H1 (cell line): ENCODE measurements around the gene WDR91.

Experiments used
- CTCF ChIP-seq, 3 experiments: IDR thresholded peaks; 1 replicate in 2 of 3; 2 replicates in 1 of 3; pipeline versions ENCODE4 v1.5.1 to v1.6.1; 2011; ENCODE audit warnings: low read length in 3 of 3, mild to moderate bottlenecking in 3 of 3, inconsistent platforms in 2 of 3, low read depth in 1 of 3, moderate library complexity in 1 of 3; ENCODE audit not compliant: insufficient read depth in 1 of 3; ENCODE audit errors: control extremely low read depth in 1 of 3
- HDAC2 ChIP-seq, 2 experiments: fragments of 300-600 bp in 1 of 2; sonication (generic) in 1 of 2; IDR thresholded peaks; 2 replicates each; pipeline ENCODE4 v1.6.1; 2011 to 2012; ENCODE audit warnings: low read depth in 2 of 2, low read length in 2 of 2, mild to moderate bottlenecking in 2 of 2, moderate library complexity in 2 of 2, borderline replicate concordance in 1 of 2, inconsistent platforms in 1 of 2
- POLR2A ChIP-seq, 2 experiments: IDR thresholded peaks; 1 replicate in 1 of 2; 2 replicates in 1 of 2; pipeline ENCODE4 v1.6.1; 2011; ENCODE audit warnings: low read depth in 2 of 2, low read length in 2 of 2, mild to moderate bottlenecking in 2 of 2; ENCODE audit errors: control extremely low read depth in 1 of 2
- POLR2AphosphoS5 ChIP-seq: IDR thresholded peaks from 2 replicates; pipeline ENCODE4 v1.6.1; 2011; ENCODE audit warnings: low read depth, low read length
- RBBP5 ChIP-seq: IDR thresholded peaks from 2 replicates; pipeline ENCODE4 v1.7.1; 2012; ENCODE audit warnings: low read depth, mild to moderate bottlenecking, inconsistent platforms, low read length, moderate library complexity, borderline replicate concordance
- TAF1 ChIP-seq: IDR thresholded peaks from 2 replicates; pipeline ENCODE4 v1.6.1; 2011; ENCODE audit warnings: mild to moderate bottlenecking, low read depth, low read length
- TCF12 ChIP-seq: IDR thresholded peaks from 2 replicates; pipeline ENCODE4 v1.6.1; 2011; ENCODE audit warnings: low read depth, mild to moderate bottlenecking, low read length
- YY1 ChIP-seq: IDR thresholded peaks from 2 replicates; pipeline ENCODE4 v1.6.1; 2011; ENCODE audit warnings: low read depth, mild to moderate bottlenecking, low read length
- ZNF274 ChIP-seq: IDR thresholded peaks from 2 replicates; pipeline ENCODE4 v1.7.0; 2012; ENCODE audit warnings: low read length, borderline replicate concordance; ENCODE audit errors: extremely low read depth

DNA sequence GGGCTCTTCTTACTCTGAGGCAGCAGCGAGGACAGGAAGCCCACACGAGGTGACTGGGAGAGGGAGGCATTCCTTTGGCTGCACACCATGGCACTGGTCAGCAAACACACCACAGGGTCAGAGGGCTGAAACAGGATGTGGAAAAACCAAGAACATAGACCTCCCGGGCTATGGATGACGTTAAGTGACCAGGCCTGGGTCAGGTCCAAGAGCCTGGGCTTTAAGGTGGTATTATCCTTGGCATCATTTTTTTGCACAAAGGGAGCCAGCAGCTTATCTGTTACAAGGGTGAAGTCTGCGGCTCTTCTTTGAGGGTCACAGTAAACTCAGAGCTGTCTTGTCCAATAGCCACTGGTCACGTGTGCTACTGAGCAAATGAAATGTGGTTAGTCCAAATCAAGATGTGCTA, 7.0 kb downstream of the WDR91 start:
- TF ChIP-seq POLR2AphosphoS5 (no peak), YY1 (no peak), HDAC2 (IDR thresholded peaks at IDR 0.05; ENCODE audit: borderline replicate concordance in 1 of 2, low read depth in 2 of 2, low read length in 2 of 2) (no peak), ZNF274 (no peak), CTCF (IDR thresholded peaks at IDR 0.05; ENCODE audit: control extremely low read depth in 1 of 3, insufficient read depth in 1 of 3, low read depth in 1 of 3, low read length in 3 of 3) (no peak), TCF12 (no peak), RBBP5 (no peak), TAF1 (no peak), POLR2A (IDR thresholded peaks at IDR 0.05; ENCODE audit: control extremely low read depth in 1 of 2, low read depth in 2 of 2, low read length in 2 of 2) (no peak)
